T-helper 1 cell treated with Interleukin-12 subunit alpha and Interleukin-12 subunit beta and Interleukin-4 antibody, amounts not matched to agents 30 μg/mL and 1 μg/mL, for 36 hours (primary cell): ENCODE measurements around the gene ZZZ3.
A peak's percentile ranks its signal among the peaks of the same experiment; 100 is the strongest.
"Not testable (repeated sequence)": the region's sequence is repeated elsewhere in the genome, so short reads cannot be mapped to it uniquely, and the experiment has no call there.

Experiments used
- H3K27ac Mint-ChIP-seq: one replicate; pipeline ENCODE4 v1.8.0; 2021; ENCODE audit warnings: mild to moderate bottlenecking, mixed read lengths
- H3K27me3 Mint-ChIP-seq: one replicate; pipeline ENCODE4 v1.8.0; 2021; ENCODE audit warnings: low read depth, mixed read lengths
- H3K36me3 Mint-ChIP-seq: one replicate; pipeline ENCODE4 v1.8.0; 2021; ENCODE audit warnings: low read depth, mixed read lengths
- H3K4me1 Mint-ChIP-seq: one replicate; pipeline ENCODE4 v1.8.0; 2021; ENCODE audit warnings: low read depth, mixed read lengths
- H3K4me3 Mint-ChIP-seq: one replicate; pipeline ENCODE4 v1.8.0; 2021; ENCODE audit warnings: mild to moderate bottlenecking, moderate library complexity, mixed read lengths
- H3K9me3 Mint-ChIP-seq: one replicate; pipeline ENCODE4 v1.8.0; 2021; ENCODE audit warnings: mixed read lengths

ZZZ3 gene

DNA sequence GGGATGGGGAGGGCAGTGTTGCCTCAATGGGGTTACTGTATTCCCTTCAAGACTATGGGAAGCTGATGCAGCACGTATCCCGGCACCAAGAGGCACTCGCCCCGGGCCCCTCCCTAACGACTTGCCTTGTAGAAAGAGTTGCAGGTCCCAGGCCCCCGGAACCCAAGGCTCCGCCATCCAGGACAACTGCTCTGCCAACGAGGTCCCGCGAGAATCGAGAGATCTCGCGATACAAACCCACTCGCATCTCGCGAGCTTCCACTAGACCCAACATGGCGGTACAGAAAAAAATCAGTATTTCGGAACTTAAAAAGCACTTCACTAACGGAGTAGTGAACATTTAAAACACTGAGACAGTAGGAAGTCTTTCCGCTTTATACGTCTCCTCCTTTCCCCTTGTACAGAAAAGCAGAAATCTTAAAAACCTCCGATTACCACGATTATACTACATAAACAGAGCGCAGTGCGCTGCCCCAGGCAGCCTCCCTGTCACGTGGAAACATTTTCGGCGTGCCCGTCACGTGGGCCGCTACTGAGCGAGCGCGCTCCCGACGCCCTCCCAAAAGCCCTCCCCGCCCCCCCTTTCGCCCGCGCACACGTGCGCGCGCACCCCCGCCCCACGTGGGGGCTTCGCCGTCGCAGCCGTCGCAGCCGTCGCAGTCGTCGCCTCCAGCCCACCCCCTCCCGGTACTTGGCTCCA, at the start of gene ZZZ3:
Gene ZZZ3, minus strand, starts transcription at position 199 of the 700 bp plus-strand sequence. CDS start 49,304 bp downstream, outside the sequence.
- H3K36me3 Mint-ChIP-seq = peaks cover 3% of the 10 kb centered on the region
- H3K4me1 Mint-ChIP-seq = peaks cover 23% of the 10 kb centered on the region
- H3K27ac Mint-ChIP-seq = peak within 1 kb of the TSS; percentile 90
- H3K27me3 Mint-ChIP-seq = no peaks in the 10 kb centered on the region
- H3K9me3 Mint-ChIP-seq = no peaks in the 10 kb centered on the region
- H3K4me3 Mint-ChIP-seq = peak within 1 kb of the TSS; percentile 87

- no peaks in the 10 kb centered on the region for H3K27me3 Mint-ChIP-seq
- H3K9me3 Mint-ChIP-seq = no peaks in the 10 kb centered on the region
- peaks cover 22% of the 10 kb centered on the region for H3K36me3 Mint-ChIP-seq
- H3K4me3 Mint-ChIP-seq = no peak overlapping the region
- H3K27ac Mint-ChIP-seq = no peak overlapping the region
- H3K4me1 Mint-ChIP-seq = no peaks in the 10 kb centered on the region
Measured at GRCh38 chr1:77732090-77732489, 49.6 kb upstream of the ZZZ3 start.

DNA sequence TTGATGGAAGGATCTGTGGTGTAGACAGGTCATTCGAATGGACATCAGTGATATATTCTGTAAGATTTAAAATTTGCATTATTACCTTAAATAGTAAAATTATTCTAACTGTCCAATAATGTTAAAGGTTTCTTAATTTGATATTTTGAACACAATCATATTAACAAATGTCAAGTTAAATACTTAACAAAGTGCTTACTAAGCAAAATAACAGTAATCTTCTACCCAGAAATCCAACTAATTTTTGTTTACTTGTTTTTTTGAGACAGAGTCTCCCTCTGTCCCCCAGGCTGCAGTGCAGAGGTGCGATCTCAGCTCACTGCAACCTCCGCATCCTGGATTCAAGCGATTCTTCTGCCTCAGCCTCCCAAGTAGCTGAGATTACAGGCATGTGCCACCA, 43.2 kb upstream of the ZZZ3 start:
- H3K27me3 Mint-ChIP-seq = no peaks in the 10 kb centered on the region
- H3K36me3 Mint-ChIP-seq = peaks cover 50% of the 10 kb centered on the region
- H3K27ac Mint-ChIP-seq = no peak overlapping the region
- H3K4me1 Mint-ChIP-seq = no peaks in the 10 kb centered on the region
- no peaks in the 10 kb centered on the region for H3K9me3 Mint-ChIP-seq
- H3K4me3 Mint-ChIP-seq = no peak overlapping the region

- Mint-ChIP-seq H3K4me3 (no peak overlapping the region), H3K9me3 (no peaks in the 10 kb centered on the region), H3K4me1 (no peaks in the 10 kb centered on the region), H3K36me3 (peaks cover 47% of the 10 kb centered on the region), H3K27ac (no peak overlapping the region), H3K27me3 (no peaks in the 10 kb centered on the region)
Measured at GRCh38 chr1:77718181-77718580, 35.7 kb upstream of the ZZZ3 start.

- peaks cover 35% of the 10 kb centered on the region for H3K36me3 Mint-ChIP-seq
- H3K27me3 Mint-ChIP-seq = no peaks in the 10 kb centered on the region
- no peak overlapping the region for H3K27ac Mint-ChIP-seq
- no peaks in the 10 kb centered on the region for H3K4me1 Mint-ChIP-seq
- H3K4me3 Mint-ChIP-seq = no peak overlapping the region
- H3K9me3 Mint-ChIP-seq = no peaks in the 10 kb centered on the region
Measured at GRCh38 chr1:77716065-77716464, 33.6 kb upstream of the ZZZ3 start.

GRCh38 chr1:77709727-77710126, 27.3 kb upstream of the ZZZ3 start:
- H3K9me3 Mint-ChIP-seq = no peaks in the 10 kb centered on the region
- H3K36me3 Mint-ChIP-seq = peaks cover 34% of the 10 kb centered on the region
- no peak overlapping the region for H3K27ac Mint-ChIP-seq
- no peak overlapping the region for H3K4me3 Mint-ChIP-seq
- no peaks in the 10 kb centered on the region for H3K27me3 Mint-ChIP-seq
- peaks cover 1% of the 10 kb centered on the region for H3K4me1 Mint-ChIP-seq

- H3K4me3 Mint-ChIP-seq = no peak overlapping the region
Measured at GRCh38 chr1:77706321-77706720, 23.9 kb upstream of the ZZZ3 start.

DNA sequence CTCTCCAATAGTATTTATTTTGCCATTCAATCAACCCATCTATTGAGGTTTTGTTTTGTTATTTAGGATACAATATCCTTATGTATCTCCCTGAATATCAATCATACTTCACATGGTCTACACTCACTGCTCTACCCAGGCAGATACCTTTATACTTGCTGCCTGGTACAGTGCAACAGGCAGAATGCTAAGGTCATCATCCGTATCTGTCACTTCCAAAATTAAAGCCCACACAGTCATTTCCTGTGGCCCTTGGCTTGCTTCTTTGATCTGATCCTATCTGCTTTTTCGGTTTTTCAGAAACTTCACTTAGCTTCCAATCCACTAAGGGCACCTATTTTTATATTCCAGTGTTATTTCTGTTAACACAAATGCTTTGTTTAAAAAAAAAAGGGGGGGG, 22.3 kb upstream of the ZZZ3 start:
- Mint-ChIP-seq H3K36me3 (peaks cover 16% of the 10 kb centered on the region), H3K4me1 (peaks cover 2% of the 10 kb centered on the region), H3K4me3 (no peak overlapping the region), H3K9me3 (peaks cover 1% of the 10 kb centered on the region), H3K27me3 (no peaks in the 10 kb centered on the region), H3K27ac (no peak overlapping the region)

More at GRCh38 chr1:77706321-77706720, 23.9 kb upstream of the ZZZ3 start:
- H3K27ac Mint-ChIP-seq = no peak overlapping the region
- H3K36me3 Mint-ChIP-seq = peaks cover 21% of the 10 kb centered on the region
- peaks cover 2% of the 10 kb centered on the region for H3K4me1 Mint-ChIP-seq
- H3K27me3 Mint-ChIP-seq = no peaks in the 10 kb centered on the region
- no peaks in the 10 kb centered on the region for H3K9me3 Mint-ChIP-seq

DNA sequence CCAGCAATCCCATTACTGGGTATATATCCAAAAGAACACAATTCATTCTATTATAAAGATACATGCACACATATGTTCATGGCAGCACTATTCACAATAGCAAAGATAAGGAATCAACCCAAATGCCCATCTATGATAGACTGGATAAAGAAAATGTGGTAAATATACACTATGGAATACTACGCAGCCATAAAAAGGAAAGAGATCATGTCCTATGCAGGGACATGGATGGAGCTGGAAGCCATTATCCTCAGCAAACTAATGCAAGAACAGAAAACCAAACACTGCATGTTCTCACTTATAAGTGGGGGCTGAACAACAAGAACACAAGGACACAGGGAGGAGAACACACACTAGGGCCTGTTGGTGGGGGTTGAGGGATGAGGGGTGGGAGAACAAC, 17.2 kb upstream of the ZZZ3 start:
- H3K9me3 Mint-ChIP-seq, H3K27ac Mint-ChIP-seq, H3K4me1 Mint-ChIP-seq, H3K27me3 Mint-ChIP-seq, H3K4me3 Mint-ChIP-seq: not testable (repeated sequence)
- peaks cover 15% of the 10 kb centered on the region for H3K36me3 Mint-ChIP-seq

- H3K9me3 Mint-ChIP-seq = peaks cover 3% of the 10 kb centered on the region
- H3K36me3 Mint-ChIP-seq = peaks cover 19% of the 10 kb centered on the region
- no peaks in the 10 kb centered on the region for H3K4me1 Mint-ChIP-seq
- H3K27ac Mint-ChIP-seq = no peak overlapping the region
- H3K4me3 Mint-ChIP-seq = no peak overlapping the region
- H3K27me3 Mint-ChIP-seq = no peaks in the 10 kb centered on the region
Measured at GRCh38 chr1:77697441-77697840, 15.0 kb upstream of the ZZZ3 start.

GRCh38 chr1:77688939-77689338, 6.5 kb upstream of the ZZZ3 start:
- Mint-ChIP-seq H3K4me1 (peaks cover 1% of the 10 kb centered on the region), H3K27me3 (no peaks in the 10 kb centered on the region), H3K36me3 (peaks cover 15% of the 10 kb centered on the region), H3K9me3 (no peaks in the 10 kb centered on the region), H3K4me3 (no peak overlapping the region), H3K27ac (no peak overlapping the region)

GRCh38 chr1:77687519-77687906, 5.1 kb upstream of the ZZZ3 start:
- peak overlapping the region; percentile 57 for H3K4me3 Mint-ChIP-seq
- no peak overlapping the region for H3K27ac Mint-ChIP-seq
- H3K9me3 Mint-ChIP-seq = no peaks in the 10 kb centered on the region
- H3K36me3 Mint-ChIP-seq = peaks cover 12% of the 10 kb centered on the region
- H3K27me3 Mint-ChIP-seq = no peaks in the 10 kb centered on the region
- H3K4me1 Mint-ChIP-seq = peaks cover 6% of the 10 kb centered on the region

DNA sequence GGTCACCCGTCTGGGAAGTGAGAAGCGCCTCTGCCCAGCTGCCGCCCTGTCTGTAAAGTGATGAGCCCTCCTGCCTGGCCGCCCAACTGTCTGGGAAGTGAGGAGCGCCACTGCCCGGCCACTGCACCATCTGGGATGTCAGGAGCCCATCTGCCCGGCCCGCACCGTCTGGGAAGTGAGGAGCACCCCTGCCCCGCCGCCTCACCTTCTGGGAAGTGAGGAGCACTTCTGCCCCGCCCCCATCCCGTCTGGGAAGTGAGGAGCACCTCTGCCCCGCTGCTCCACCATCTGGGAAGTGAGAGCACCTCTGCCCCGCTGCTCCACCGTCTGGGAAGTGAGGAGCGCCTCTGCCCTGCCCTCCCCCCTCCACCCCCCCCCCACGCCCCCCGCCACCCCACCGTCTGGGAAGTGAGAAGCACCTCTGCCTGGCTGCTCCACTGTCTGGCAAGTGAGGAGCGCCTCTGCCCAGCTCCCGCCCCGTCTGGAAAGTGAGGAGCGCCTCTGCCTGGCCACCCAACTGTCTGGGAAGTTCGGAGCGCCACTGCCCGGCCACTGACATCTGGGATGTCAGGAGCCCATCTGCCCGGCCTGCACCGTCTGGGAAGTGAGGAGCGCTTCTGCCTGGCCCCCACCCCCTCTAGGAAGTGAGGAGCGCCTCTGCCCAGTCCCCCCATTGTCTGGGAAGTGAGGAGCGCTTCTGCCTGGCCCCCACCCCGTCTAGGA, 4.5 kb upstream of the ZZZ3 start:
- Mint-ChIP-seq H3K27me3 (no peaks in the 10 kb centered on the region), H3K9me3 (no peaks in the 10 kb centered on the region), H3K27ac (no peak overlapping the region), H3K4me3 (no peak overlapping the region), H3K36me3 (peaks cover 9% of the 10 kb centered on the region), H3K4me1 (peaks cover 6% of the 10 kb centered on the region)

DNA sequence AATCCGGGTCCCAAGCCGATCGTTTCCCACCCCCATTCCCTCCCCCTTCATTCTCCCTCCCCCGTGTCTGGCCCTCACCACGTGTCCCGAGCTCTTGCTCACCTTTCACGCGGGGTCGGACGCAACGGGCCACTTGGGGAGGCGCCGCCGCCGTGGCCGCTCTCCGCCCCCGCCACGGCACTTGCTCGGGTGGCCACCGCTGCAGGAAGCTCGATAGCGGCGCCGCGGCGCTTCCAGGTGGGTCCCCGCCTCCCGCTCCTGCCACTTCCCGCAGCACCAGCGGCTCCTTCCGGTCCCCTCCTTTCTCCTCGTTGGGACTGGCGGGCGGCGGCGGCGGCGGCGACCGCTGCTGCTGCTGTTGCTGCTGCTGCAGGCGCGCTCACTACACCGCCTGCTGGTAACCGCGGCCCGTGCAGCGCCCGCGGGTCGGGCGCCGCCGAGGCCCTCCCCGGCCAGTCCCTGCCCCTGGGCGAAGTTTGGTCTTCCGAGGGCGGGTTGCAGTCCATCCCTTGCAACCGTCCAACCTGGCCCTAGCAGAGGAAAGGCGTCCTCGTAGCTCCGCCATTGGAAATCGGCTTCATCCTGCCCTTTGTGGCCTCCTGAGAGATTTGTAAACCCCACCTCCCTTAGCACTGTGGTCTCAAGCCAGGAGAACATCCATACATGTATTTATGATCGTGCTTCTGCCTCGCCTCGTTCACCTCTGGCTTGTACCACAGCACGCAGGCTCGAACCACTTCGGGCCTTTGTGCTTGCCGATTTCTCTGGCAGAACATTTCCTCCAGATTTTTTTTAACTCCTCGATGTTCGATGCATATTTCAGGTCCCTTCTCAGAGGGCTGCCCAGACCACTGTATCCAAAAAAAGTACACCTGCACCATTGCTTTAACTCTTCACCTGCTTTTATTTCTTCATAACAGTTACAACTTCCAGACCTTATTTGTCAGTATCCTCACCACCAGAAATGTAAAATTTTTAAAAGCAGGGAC, 996 bp upstream of the ZZZ3 start:
- peak overlapping the region; percentile 87 for H3K4me3 Mint-ChIP-seq
- H3K4me1 Mint-ChIP-seq = peaks cover 19% of the 10 kb centered on the region
- peak overlapping the region; percentile 90 for H3K27ac Mint-ChIP-seq
- no peaks in the 10 kb centered on the region for H3K27me3 Mint-ChIP-seq
- H3K9me3 Mint-ChIP-seq = no peaks in the 10 kb centered on the region
- H3K36me3 Mint-ChIP-seq = peaks cover 3% of the 10 kb centered on the region
